Uterus (tissue), 4 donors: ENCODE results near the gene CDK5. TPM values are rescaled to one million over a fixed set of nuclear protein-coding genes. Genes with fewer than 3 reads are reported as not detected.

Source experiments
- DNase-seq, 2 donors: peaks; one replicate each; pipeline ENCODE4 v3.0.0-alpha.2; 2019 to 2020
- H3K27ac ChIP-seq, 2 donors: fragments of 200-600 bp; sonication (generic); 1 replicate in 1 of 2; 2 replicates in 1 of 2; pipeline ENCODE4 v1.5.1; 2016 to 2018
- H3K27me3 ChIP-seq, 2 donors: fragments of 200-600 bp; sonication (generic); one replicate each; pipeline ENCODE4 v1.5.1; 2018 to 2019; ENCODE audit warnings: control low read depth in 1 of 2
- H3K36me3 ChIP-seq, 2 donors: fragments of 200-600 bp; sonication (generic); one replicate each; pipeline ENCODE4 v1.5.1; 2019; ENCODE audit warnings: control low read depth in 1 of 2
- H3K4me1 ChIP-seq, 2 donors: fragments of 200-600 bp; sonication (generic); one replicate each; pipeline ENCODE4 v1.5.1; 2018 to 2019; ENCODE audit warnings: control low read depth in 1 of 2
- H3K4me3 ChIP-seq, 2 donors: fragments of 200-600 bp; sonication (generic); 1 replicate in 1 of 2; 2 replicates in 1 of 2; pipeline ENCODE4 v1.5.1; 2018 to 2019; ENCODE audit warnings: mild to moderate bottlenecking in 1 of 2
- H3K9me3 ChIP-seq, 2 donors: fragments of 200-600 bp; sonication (generic); one replicate each; pipeline ENCODE4 v1.5.1; 2019; ENCODE audit warnings: control low read depth in 1 of 2
- CTCF ChIP-seq, 4 experiments: fragments of 200-600 bp in 2 of 4; fragments of 450-650 bp in 2 of 4; sonication (generic) in 2 of 4; IDR thresholded peaks; one replicate each; pipeline ENCODE4 v1.5.1; 2016 to 2019; ENCODE audit warnings: antibody characterized with exemption in 4 of 4, mild to moderate bottlenecking in 2 of 4, moderate library complexity in 1 of 4
- POLR2A ChIP-seq, 2 donors: fragments of 450-650 bp; IDR thresholded peaks; one replicate each; pipeline ENCODE4 v1.6.1; 2016; ENCODE audit warnings: antibody characterized with exemption in 2 of 2, mild to moderate bottlenecking in 1 of 2, moderate library complexity in 1 of 2
- intact Hi-C: fragments of 100-400 bp; cut with DNase I; formaldehyde crosslinking; loops from one replicate; pipeline ENCODE4 v1.15.1; 2023; ENCODE audit warnings: low total_unique reads
- total RNA-seq, 4 donors: library from RNA; depleted of rRNA in 3 of 4; stranded (reverse); fragments of >200 nt in 3 of 4; gene quantifications; one replicate each; pipeline versions ENCODE4 v1.1.0 to v1.2.4, GENCODE V29; 2014 to 2023
- donor health status: DM: yes; HTN: yes; CAD: no.

Gene CDK5
- total RNA-seq, 4 donors from 2014 or later: 0.51 to 9.3 (median 2.7) TPM

DNA sequence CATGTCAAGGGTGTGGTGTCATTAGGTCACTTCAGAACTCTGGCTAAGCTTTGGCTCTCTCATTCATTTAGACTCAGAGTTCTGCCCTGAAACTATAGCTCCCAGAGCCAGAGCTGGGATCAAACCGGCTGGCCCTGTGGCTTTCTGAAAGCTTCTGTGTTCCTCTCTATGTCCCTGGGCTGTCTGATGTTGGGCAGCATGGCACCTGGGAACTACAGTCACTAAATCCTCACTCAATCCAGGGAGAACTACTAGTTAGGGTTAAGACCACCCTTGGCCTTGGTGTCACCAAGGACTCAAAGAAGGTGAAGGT is 46.6 kb downstream of the CDK5 start:
- no peak for TF ChIP-seq CTCF (IDR thresholded peaks at IDR 0.05)
- TF ChIP-seq POLR2A (IDR thresholded peaks at IDR 0.05): no peak
- H3K9me3 ChIP-seq: no peaks in the 10 kb centered on the region
- DNase-seq: no peak
- H3K27me3 ChIP-seq: peaks cover 0 to 5% of the 10 kb centered on the region in 2 donors
- peaks cover 0 to 9% of the 10 kb centered on the region in 2 donors for H3K4me1 ChIP-seq
- intact Hi-C loops: no loop called here
- no peak overlapping the region for H3K27ac ChIP-seq
- H3K36me3 ChIP-seq: no peaks in the 10 kb centered on the region
- no peak overlapping the region for H3K4me3 ChIP-seq

GRCh38 chr7:151010307-151011096 is 47.2 kb downstream of the CDK5 start:
- peaks cover 0 to 9% of the 10 kb centered on the region in 2 donors for H3K4me1 ChIP-seq
- TF ChIP-seq CTCF (IDR thresholded peaks at IDR 0.05) (no peak), POLR2A (IDR thresholded peaks at IDR 0.05) (no peak)
- intact Hi-C loops: no loop called here
- H3K27me3 ChIP-seq: peaks cover 0 to 5% of the 10 kb centered on the region in 2 donors
- no peaks in the 10 kb centered on the region for H3K9me3 ChIP-seq
- H3K36me3 ChIP-seq: no peaks in the 10 kb centered on the region
- no peak for DNase-seq
- no peak overlapping the region for H3K27ac ChIP-seq
- no peak overlapping the region for H3K4me3 ChIP-seq

GRCh38 chr7:151010037-151010306 is 47.7 kb downstream of the CDK5 start:
- no peaks in the 10 kb centered on the region for H3K36me3 ChIP-seq
- no peak for DNase-seq
- peaks cover 0 to 9% of the 10 kb centered on the region in 2 donors for H3K4me1 ChIP-seq
- H3K27ac ChIP-seq: no peak overlapping the region
- no peaks in the 10 kb centered on the region for H3K9me3 ChIP-seq
- TF ChIP-seq POLR2A (IDR thresholded peaks at IDR 0.05) (no peak), CTCF (IDR thresholded peaks at IDR 0.05) (no peak)
- no peak overlapping the region for H3K4me3 ChIP-seq
- H3K27me3 ChIP-seq: peaks cover 0 to 5% of the 10 kb centered on the region in 2 donors
- intact Hi-C loops: no loop called here

DNA sequence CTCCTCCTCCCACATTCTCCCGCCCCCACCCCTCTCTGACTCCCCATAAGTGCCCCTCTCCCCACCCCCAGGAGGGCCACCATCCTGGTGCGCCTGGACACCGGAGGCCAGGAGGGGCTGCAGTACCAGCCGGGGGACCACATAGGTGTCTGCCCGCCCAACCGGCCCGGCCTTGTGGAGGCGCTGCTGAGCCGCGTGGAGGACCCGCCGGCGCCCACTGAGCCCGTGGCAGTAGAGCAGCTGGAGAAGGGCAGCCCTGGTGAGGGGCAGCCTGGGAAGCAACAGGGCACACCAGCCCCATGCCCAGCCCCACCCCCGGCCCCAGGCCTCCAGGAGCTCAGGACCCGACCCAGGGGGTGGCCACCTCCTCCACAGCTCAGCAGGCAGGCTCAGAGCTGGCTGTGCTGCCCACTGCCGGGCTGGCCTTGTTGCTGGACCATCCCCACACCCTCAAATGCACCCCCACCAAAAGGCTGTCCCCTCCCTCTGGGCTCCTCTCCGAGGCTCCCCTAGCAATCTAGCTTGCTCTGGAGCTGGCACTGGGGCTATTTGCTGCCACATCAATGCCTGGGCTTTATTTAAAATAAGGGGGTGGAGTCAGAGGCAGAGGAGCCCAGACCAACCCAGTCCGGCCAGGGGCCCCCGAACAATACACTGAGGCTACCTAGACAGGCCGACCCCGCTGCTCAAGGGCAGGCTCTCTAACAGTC is 48.2 kb downstream of the CDK5 start:
- intact Hi-C loops: no loop called here
- no peak for TF ChIP-seq CTCF (IDR thresholded peaks at IDR 0.05)
- no peak for TF ChIP-seq POLR2A (IDR thresholded peaks at IDR 0.05)
- peaks cover 0 to 5% of the 10 kb centered on the region in 2 donors for H3K27me3 ChIP-seq

More for the DNA sequence above, 48.2 kb downstream of the CDK5 start:
- Histone ChIP-seq H3K36me3 (no peaks in the 10 kb centered on the region), H3K4me3 (no peak overlapping the region), H3K27ac (no peak overlapping the region), H3K9me3 (no peaks in the 10 kb centered on the region), H3K4me1 (peaks cover 0 to 9% of the 10 kb centered on the region in 2 donors)
- DNase-seq: no peak
